ENCODE results near the gene SPOP.

- TF ChIP-seq CTCF (IDR thresholded peaks at IDR 0.05) = no peak
- no peak for TF ChIP-seq ZFX (IDR thresholded peaks at IDR 0.05; ENCODE audit: borderline replicate concordance)
Observed at GRCh38 chr17:49680314-49680713, 2.4 kb upstream of the SPOP start.
